K562 (cell line): Measurements from ENCODE around the gene BIVM. TPM values are rescaled to one million over a fixed set of nuclear protein-coding genes. Genes with fewer than 3 reads are reported as not detected.

Experiments
- ADNP ChIP-seq: fragments of 200-800 bp; sonication (Bioruptor generic); IDR thresholded peaks from 2 replicates; pipeline ENCODE4 v1.6.1; 2016; ENCODE audit warnings: missing genetic modification characterization, missing compliant biosample characterization
- BCL6 ChIP-seq: fragments of 250-450 bp; sonication (Bioruptor Pico); IDR thresholded peaks from 2 replicates; pipeline ENCODE4 v1.4.0; 2020
- CBFA2T2 ChIP-seq: fragments of 450-650 bp; conservative IDR thresholded peaks from 2 replicates; pipeline ENCODE4 v1.6.1; 2017; ENCODE audit warnings: mild to moderate bottlenecking
- CBX3 ChIP-seq, 2 experiments: IDR thresholded peaks; 1 replicate in 1 of 2; 2 replicates in 1 of 2; pipeline ENCODE4 v1.6.1; 2012; ENCODE audit warnings: inconsistent platforms in 2 of 2, low read length in 2 of 2, borderline replicate concordance in 1 of 2, control low read depth in 1 of 2
- CBX5 ChIP-seq: IDR thresholded peaks from 2 replicates; pipeline ENCODE4 v1.6.1; 2014; ENCODE audit warnings: low read depth, borderline replicate concordance
- GABPA ChIP-seq: fragments of 200-800 bp; sonication (Bioruptor generic); conservative IDR thresholded peaks from 2 replicates; pipeline ENCODE4 v1.6.1; 2016; ENCODE audit warnings: low read depth, missing genetic modification characterization, missing compliant biosample characterization
- GTF2A2 ChIP-seq: IDR thresholded peaks from 2 replicates; pipeline ENCODE4 v1.6.1; 2016; ENCODE audit warnings: mild to moderate bottlenecking, missing genetic modification characterization, missing compliant biosample characterization
- MEF2D ChIP-seq: conservative IDR thresholded peaks from 2 replicates; pipeline ENCODE4 v1.6.1; 2016; ENCODE audit warnings: low read depth, missing genetic modification characterization, missing compliant biosample characterization
- MIER1 ChIP-seq: fragments of 450-650 bp; IDR thresholded peaks from 2 replicates; pipeline ENCODE4 v1.6.1; 2016; ENCODE audit warnings: antibody characterized with exemption, mild to moderate bottlenecking, low read depth
- NFXL1 ChIP-seq: fragments of 450-650 bp; formaldehyde crosslinking; IDR thresholded peaks from 2 replicates; pipeline ENCODE4 v1.4.0; 2021; ENCODE audit warnings: mild to moderate bottlenecking
- NKRF ChIP-seq: fragments of 450-650 bp; IDR thresholded peaks from 2 replicates; pipeline ENCODE4 v1.6.1; 2016; ENCODE audit warnings: borderline replicate concordance
- OTX1 ChIP-seq: fragments of 450-650 bp; formaldehyde crosslinking; IDR thresholded peaks from 2 replicates; pipeline ENCODE4 v1.4.0; 2022; ENCODE audit warnings: mild to moderate bottlenecking
- RHOXF2B ChIP-seq: fragments of 250-450 bp; sonication (Bioruptor Pico); conservative IDR thresholded peaks from 2 replicates; pipeline ENCODE4 v1.5.1; 2021
- RUNX1 ChIP-seq: sonication (generic); IDR thresholded peaks from 2 replicates; pipeline ENCODE4 v1.6.1; 2016; ENCODE audit warnings: antibody characterized with exemption, low read depth
- TFAM ChIP-seq: fragments of 250-450 bp; sonication (Bioruptor Pico); conservative IDR thresholded peaks from 2 replicates; pipeline ENCODE4 v1.5.0; 2021; ENCODE audit warnings: mild to moderate bottlenecking, moderate library complexity
- TOE1 ChIP-seq, 2 experiments: fragments of 450-650 bp in 1 of 2; sonication (generic) in 1 of 2; formaldehyde crosslinking in 1 of 2; IDR thresholded peaks; 2 replicates each; pipeline versions ENCODE4 v1.7.1 to v1.8.0; 2016 to 2022; ENCODE audit warnings: borderline replicate concordance in 2 of 2, mild to moderate bottlenecking in 2 of 2, antibody characterized with exemption in 1 of 2, inconsistent platforms in 1 of 2, low read depth in 1 of 2, missing genetic modification reagents in 1 of 2, moderate library complexity in 1 of 2
- TRIM28 ChIP-seq: fragments of 450-650 bp; IDR thresholded peaks from 2 replicates; pipeline ENCODE4 v1.6.1; 2017
- ZC3H4 ChIP-seq: sonication (generic); formaldehyde crosslinking; IDR thresholded peaks from 2 replicates; pipeline ENCODE4 v1.9.0; 2021; ENCODE audit warnings: missing genetic modification reagents, borderline replicate concordance
- ZNF263 ChIP-seq: sonication (generic); formaldehyde crosslinking; IDR thresholded peaks from 2 replicates; pipeline ENCODE4 v1.8.0; 2022; ENCODE audit warnings: mild to moderate bottlenecking, missing genetic modification reagents, borderline replicate concordance
- ZNF282 ChIP-seq: sonication (generic); formaldehyde crosslinking; IDR thresholded peaks from 2 replicates; pipeline ENCODE4 v1.8.1; 2023; ENCODE audit warnings: missing genetic modification reagents
- ZNF384 ChIP-seq: IDR thresholded peaks from 2 replicates; pipeline ENCODE4 v1.6.1; 2012; ENCODE audit warnings: low read depth, low read length, improper control_type of control experiment
- ZNF512 ChIP-seq: IDR thresholded peaks from 2 replicates; pipeline ENCODE4 v1.6.1; 2016; ENCODE audit warnings: missing genetic modification characterization, missing compliant biosample characterization
- ZNF766 ChIP-seq: fragments of 200-800 bp; sonication (Bioruptor generic); conservative IDR thresholded peaks from 2 replicates; pipeline ENCODE4 v1.6.1; 2016; ENCODE audit warnings: missing genetic modification characterization, missing compliant biosample characterization
- polyA plus RNA-seq, 8 experiments: library from polyadenylated mRNA; depleted of rRNA in 4 of 8; stranded (reverse) in 5 of 8; unstranded in 3 of 8; fragments of >200 nt; fragmentation: Nextera tagmentation in 2 of 8; fragmentation: Illumina TruSeq in 1 of 8; extraction: Ambion mirVana in 2 of 8; extraction: Trizol in 1 of 8; gene quantifications; 2 replicates each; pipeline versions ENCODE4 v1.2.1 to v1.2.3, GENCODE V29; 2011 to 2014; ENCODE audit warnings: inconsistent platforms in 1 of 8, missing spikeins in 1 of 8
- total RNA-seq, 7 experiments: library from RNA; depleted of rRNA in 6 of 7; stranded (reverse); fragments of >200 nt in 6 of 7; fragmentation: Illumina TruSeq in 2 of 7; extraction: Trizol in 2 of 7; gene quantifications; 2 replicates each; pipeline versions ENCODE4 v1.2.1 to v1.2.3, GENCODE V29; 2011 to 2021; ENCODE audit warnings: low replicate concordance in 1 of 7
- TF ChIP-seq, protein P1 (sequence below): fragments of 250-450 bp; sonication (Bioruptor Pico); IDR thresholded peaks from 2 replicates; pipeline ENCODE4 v1.5.0; 2021

The BIVM gene
- total and polyA plus RNA-seq, 9 of the 15 experiments (the other 6 are each of a cell fraction or from before 2014, with no cell fraction given), result 3.6 to 23.1 (median 16.8) TPM

- no peak for TF ChIP-seq NKRF
- peak in 1 of 2 experiments; percentile 53; a peak in 1 of 3 replicates for TF ChIP-seq CBX3 (IDR thresholded peaks at IDR 0.05; ENCODE audit: borderline replicate concordance in 1 of 2, low read length in 2 of 2)
- TF ChIP-seq ZNF384, result no peak
- TF ChIP-seq CBFA2T2, result no peak
- no peak for TF ChIP-seq MIER1
- TF ChIP-seq RUNX1, result no peak
- no peak for TF ChIP-seq ZC3H4 (CRISPR knock-in tag)
- TF ChIP-seq TOE1 (IDR thresholded peaks at IDR 0.05; ENCODE audit: borderline replicate concordance), result peak; percentile 24; the same call in 1 of the 2 replicates
- TF ChIP-seq TOE1 (CRISPR knock-in tag; IDR thresholded peaks at IDR 0.05; ENCODE audit: borderline replicate concordance, low read depth), result no peak
- TF ChIP-seq ZNF512 (tag), result no peak
- no peak for TF ChIP-seq NFXL1 (CRISPR knock-in tag)
- no peak for TF ChIP-seq MEF2D (tag)
- TF ChIP-seq ADNP (tag), result no peak
- no peak for TF ChIP-seq RHOXF2B (CRISPR knock-in tag)
- TF ChIP-seq CBX5, result no peak
- no peak for TF ChIP-seq TFAM (CRISPR knock-in tag)
- peak; percentile 42; the same call in 1 of the 2 replicates for TF ChIP-seq ZNF263
- TF ChIP-seq GABPA, result peak; percentile 75
- no peak for TF ChIP-seq OTX1 (CRISPR knock-in tag)
- no peak for TF ChIP-seq ZNF282 (CRISPR knock-in tag)
- TF ChIP-seq ZNF766 (CRISPR knock-in tag), result no peak
- TF ChIP-seq TRIM28, result no peak
- TF ChIP-seq GTF2A2 (tag), result no peak
- TF ChIP-seq, protein P1, sequence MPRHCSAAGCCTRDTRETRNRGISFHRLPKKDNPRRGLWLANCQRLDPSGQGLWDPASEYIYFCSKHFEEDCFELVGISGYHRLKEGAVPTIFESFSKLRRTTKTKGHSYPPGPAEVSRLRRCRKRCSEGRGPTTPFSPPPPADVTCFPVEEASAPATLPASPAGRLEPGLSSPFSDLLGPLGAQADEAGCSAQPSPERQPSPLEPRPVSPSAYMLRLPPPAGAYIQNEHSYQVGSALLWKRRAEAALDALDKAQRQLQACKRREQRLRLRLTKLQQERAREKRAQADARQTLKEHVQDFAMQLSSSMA (CRISPR knock-in tag), result no peak
- TF ChIP-seq BCL6 (CRISPR knock-in tag), result no peak
Observed at GRCh38 chr13:102800145-102801041, 1.5 kb downstream of the BIVM start (continued).
